Pons (tissue), 1 donor: Measurements from ENCODE around the gene EHMT1.
A peak's percentile ranks its signal among the peaks of the same experiment; 100 is the strongest.
"Not testable (repeated sequence)": the region's sequence is repeated elsewhere in the genome, so short reads cannot be mapped to it uniquely, and the experiment has no call there.

Experiments
- DNase-seq: peaks from one replicate; pipeline ENCODE4 v3.0.0-alpha.2; 2016; ENCODE audit warnings: low spot score

Gene EHMT1

DNA sequence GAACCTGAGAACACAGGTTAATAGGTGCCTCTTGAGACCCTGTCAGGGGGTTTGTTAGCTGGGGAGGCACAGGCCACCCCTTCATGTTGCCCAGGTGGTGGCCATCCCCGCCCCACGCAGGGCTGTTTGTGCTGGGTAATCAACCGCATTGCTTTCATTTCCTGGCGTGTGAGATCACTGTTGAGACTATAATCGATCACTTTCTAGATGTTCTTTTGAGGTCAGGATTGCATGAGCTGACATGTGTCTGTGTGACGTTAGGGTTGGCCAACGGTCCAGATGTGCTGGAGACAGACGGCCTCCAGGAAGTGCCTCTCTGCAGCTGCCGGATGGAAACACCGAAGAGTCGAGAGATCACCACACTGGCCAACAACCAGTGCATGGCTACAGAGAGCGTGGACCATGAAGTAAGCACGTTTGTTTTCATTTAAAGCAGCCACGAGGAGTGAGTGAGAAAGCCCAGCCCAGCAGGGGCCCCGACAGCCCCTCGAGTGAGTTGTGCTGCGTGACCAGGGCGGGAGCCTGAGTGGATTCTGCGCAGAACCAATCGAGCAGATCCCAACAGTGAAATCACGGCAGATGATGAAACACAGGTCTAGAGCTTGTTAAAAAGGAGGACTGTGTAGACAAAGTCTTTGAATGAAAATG is 143.7 kb downstream of the EHMT1 start:
- no peak for DNase-seq

GRCh38 chr9:137763271-137763955 is 144.6 kb downstream of the EHMT1 start:
- DNase-seq, result no peak

DNA sequence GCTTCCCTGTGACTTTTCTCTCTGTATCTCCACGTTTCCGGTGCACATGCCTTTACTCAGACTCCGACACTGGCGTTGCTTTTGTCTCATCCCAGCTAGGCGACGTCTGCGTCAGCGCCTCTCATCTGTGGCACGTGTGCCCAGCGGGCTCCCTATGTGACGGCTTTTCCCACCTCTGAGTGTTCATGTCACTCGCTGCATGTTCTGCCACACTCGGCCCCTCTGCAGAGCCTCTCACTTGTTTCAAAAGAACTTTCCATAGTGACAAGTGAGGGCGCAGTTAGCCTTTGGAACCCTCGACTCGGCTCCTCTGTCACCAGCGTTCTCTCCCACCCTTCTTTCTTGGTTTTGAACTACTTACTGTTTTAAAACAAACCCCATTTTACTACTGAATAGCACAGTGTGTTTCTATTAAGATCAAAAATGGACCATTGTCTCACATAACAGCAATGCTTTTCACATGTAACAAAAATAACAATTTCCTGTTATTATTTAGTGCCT is 145.4 kb downstream of the EHMT1 start:
- DNase-seq, result peak; percentile 97

- DNase-seq, result peak; percentile 84
Observed at GRCh38 chr9:137764981-137765380, 146.2 kb downstream of the EHMT1 start.

- DNase-seq, result no peak
Observed at GRCh38 chr9:137765536-137765935, 146.7 kb downstream of the EHMT1 start.

- DNase-seq, result no peak
Observed at GRCh38 chr9:137771580-137771979, 152.8 kb downstream of the EHMT1 start.

- DNase-seq, result no peak
Observed at GRCh38 chr9:137772281-137772873, 153.6 kb downstream of the EHMT1 start.

- DNase-seq, result no peak
Observed at GRCh38 chr9:137774775-137775386, 156.1 kb downstream of the EHMT1 start.

- no peak for DNase-seq
Observed at GRCh38 chr9:137776306-137776995, 157.6 kb downstream of the EHMT1 start.

GRCh38 chr9:137777761-137778160 is 159.0 kb downstream of the EHMT1 start:
- DNase-seq, result no peak

GRCh38 chr9:137778336-137778735 is 159.5 kb downstream of the EHMT1 start:
- DNase-seq, result no peak

- DNase-seq, result no peak
Observed at GRCh38 chr9:137778914-137779313, 160.1 kb downstream of the EHMT1 start.

GRCh38 chr9:137780031-137780430 is 161.2 kb downstream of the EHMT1 start:
- not testable (repeated sequence) for DNase-seq

DNA sequence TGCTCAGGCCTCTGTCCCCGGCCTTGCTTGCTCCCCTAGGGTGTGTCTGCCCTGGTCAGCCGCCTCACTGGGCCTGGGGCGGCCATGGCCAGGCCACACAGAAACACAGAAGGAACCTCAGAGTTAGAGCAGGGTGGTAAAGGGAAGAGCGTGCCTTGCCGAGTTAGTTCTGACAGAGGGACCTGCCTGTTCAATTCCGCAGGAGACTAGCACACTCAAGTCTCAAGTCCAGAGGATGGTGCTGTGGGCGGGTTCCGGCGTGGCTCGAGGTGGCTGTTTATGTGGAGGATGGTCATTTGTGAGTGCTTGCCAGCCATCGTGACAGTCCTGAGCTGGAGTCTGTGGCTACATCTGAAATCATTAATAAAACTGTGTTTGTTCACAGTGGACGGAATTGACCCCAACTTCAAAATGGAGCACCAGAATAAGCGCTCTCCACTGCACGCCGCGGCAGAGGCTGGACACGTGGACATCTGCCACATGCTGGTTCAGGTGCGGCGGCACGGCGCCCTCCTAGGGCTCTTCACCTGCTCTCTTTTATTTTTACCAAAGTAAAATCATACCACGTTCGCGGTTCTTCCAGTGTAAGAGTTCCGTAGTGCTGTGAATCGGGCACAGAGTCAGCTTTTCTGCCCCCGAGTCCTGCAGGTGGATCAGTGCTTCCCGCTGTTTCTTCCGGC is 163.2 kb downstream of the EHMT1 start:
- no peak for DNase-seq

DNA sequence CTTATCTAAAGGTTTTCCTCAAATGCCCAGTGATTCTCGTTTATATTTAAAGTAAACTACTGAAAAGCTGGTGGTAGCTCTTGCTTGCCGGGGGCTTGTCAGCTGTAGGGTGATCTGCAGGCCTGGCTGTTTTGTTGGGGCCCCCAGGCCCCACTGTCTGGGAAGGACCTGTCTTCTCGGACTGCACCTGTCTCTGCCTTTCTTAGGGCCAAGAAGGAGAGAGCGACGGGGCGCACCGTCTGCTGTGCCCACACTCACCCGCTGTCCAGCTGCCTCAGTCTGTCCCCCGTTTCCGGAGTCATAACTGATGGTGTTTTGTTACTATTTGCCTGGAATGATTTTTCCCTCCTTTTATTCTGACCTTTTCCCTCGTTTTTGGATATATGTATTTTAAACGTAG is 164.7 kb downstream of the EHMT1 start:
- DNase-seq, result no peak

DNA sequence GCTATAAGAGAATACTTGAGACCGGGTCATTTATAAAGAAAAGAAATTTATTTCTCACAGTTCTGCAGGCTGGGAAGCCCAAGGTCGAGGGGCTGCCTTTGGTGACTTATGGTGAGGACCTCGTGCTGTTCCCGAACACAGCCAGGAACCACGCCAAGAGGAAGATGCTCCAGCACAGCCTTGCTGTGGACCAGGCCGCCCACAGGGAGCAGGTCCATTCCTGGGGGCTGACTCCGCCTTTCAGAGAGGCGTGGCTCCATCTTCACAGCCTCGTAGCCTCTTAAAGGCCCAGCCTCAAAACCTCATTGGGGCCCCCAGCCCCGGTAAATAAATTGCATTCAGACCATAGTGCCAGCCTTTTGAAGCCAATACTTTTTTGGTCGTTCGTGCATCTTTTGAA is 165.2 kb downstream of the EHMT1 start:
- no peak for DNase-seq

DNA sequence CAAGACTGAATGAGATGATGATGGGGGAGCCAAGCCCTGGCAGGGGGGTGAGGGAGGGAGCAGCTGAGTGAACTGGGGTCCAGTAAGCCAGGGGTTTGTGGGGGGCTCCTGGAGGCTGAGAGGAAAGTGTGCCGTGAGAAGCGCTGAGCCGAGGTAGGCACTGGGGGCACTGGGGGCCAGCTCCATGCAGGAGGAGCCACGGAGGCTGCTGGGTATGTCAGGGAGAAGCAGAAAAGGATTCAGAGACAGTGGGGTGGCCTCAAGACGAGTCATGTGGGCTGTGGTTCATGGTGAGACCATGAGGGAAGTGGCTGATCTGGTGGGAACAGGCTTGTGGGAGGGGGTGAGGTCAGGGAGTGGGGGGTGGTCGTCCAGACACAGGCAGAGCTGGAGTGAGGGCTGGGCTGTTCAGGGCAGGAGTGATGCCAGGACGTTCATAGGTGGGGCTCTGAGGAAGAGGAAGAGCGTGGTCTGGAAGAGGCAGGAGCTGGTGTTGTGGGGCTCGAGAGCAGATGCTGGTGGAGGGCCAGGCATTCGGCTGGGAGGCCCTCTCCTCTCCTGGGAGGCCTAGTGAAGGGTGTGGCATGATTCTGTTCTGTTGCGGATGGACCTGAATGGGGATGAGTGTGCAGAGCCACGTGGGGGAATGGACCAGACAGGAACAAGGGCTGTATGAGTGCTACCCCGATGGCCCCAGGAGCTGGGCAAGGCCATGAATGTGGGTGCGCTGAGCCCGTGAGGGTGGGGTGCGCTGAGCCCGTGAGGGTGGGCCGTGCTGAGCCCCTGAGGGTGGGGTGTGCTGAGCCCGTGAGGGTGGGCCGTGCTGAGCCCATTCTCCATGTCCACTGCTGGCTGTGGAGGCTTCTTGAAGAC is 166.1 kb downstream of the EHMT1 start:
- DNase-seq, result no peak

DNA sequence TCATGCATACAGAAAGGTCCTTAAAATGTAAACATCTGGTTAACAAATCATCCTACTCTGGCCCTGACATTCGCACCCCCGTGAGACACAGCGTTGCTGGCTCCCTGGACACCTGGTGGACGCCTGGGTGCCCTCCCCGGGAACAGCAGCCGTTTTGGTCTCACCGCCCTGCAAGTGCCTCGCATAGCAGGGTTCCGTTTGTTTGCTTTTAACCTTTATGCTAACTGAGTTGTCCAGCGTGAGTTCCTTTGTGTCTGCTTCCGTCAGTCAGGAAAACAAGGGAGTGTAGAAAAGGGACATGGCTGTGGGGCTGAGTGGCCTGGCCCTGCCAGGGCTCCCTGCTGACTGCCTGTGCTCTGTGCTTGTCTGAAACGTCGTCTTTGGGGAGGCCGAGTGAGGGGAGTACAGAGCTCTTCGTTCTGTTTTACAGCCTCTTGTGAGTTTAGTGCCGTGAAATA is 166.9 kb downstream of the EHMT1 start:
- DNase-seq, result peak; percentile 45

DNA sequence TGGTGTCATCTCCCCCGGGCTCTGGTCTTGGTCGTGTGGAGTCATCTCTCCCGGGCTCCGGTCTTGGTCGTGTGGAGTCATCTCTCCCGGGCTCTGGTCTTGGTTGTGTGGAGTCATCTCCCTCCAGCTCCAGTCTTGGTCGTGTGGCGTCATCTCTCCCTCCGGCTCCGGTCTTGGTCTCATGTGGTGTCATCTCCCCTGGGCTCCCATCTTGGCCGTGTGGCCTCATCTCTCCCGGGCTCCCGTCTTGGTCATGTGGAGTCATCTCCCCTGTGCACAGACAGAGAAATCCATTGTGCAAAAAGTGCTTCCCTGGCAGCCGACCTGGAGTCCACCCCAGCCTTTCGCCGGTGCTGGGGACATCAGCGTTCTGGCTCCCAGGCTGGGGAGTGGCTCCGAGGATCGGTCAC is 167.7 kb downstream of the EHMT1 start:
- DNase-seq, result peak; percentile 43

- DNase-seq, result no peak
Observed at GRCh38 chr9:137787381-137787780, 168.6 kb downstream of the EHMT1 start.
